HG03045 (cell line): Measurements from ENCODE around the gene PTPRN2.
"Not testable (repeated sequence)": the region's sequence is repeated elsewhere in the genome, so short reads cannot be mapped to it uniquely, and the experiment has no call there.

Source experiments
- ATAC-seq: cut with Tn5 transposase; IDR thresholded peaks from one replicate; pipeline ENCODE4 v1.9.1; 2021; ENCODE audit warnings: mild to moderate bottlenecking, moderate library complexity; ENCODE audit not compliant: unreplicated experiment

PTPRN2 gene

GRCh38 chr7:157568770-157569584 is 1018.6 kb downstream of the PTPRN2 start:
- peak; percentile 63 for ATAC-seq

GRCh38 chr7:157568106-157568769 is 1019.4 kb downstream of the PTPRN2 start:
- peak; percentile 13 for ATAC-seq

DNA sequence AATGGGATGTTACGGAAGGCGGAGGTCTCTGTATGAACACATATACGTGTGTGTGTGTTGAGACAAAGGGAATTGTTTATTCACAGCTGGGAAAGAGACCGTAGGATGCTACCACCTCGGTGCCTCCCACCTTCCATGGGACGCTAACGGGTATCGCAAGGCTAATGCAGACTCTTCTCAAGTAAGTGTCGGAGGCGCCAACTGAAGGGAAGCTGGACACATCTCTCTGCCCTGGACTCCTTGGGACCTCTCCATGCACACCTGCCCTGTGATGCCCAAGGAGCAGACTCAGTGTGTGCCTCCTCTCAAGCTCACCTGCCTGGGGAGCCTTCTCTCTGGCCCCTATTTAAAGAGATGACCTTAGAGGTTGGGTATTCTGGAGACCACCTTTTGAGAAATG is 1020.0 kb downstream of the PTPRN2 start:
- ATAC-seq = no peak

DNA sequence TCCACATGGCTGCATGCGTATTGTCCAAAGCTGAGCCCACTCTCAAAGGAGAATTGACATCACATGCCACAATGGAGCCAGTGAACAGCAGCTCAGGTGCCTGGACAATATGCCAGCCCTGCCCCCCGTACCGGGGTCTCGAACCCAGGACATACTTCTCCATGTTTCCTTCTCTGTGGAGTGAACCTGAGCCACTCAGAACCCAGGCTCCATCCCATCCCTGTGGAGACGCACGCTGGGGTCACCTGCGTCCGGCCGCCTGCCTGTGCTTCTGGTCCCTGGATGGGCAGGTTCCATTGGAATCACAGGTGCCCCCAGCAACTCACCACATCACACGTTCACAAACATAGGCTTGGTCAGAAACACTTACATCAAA is 1021.0 kb downstream of the PTPRN2 start:
- ATAC-seq = no peak

GRCh38 chr7:157565981-157566630 is 1021.5 kb downstream of the PTPRN2 start:
- no peak for ATAC-seq

DNA sequence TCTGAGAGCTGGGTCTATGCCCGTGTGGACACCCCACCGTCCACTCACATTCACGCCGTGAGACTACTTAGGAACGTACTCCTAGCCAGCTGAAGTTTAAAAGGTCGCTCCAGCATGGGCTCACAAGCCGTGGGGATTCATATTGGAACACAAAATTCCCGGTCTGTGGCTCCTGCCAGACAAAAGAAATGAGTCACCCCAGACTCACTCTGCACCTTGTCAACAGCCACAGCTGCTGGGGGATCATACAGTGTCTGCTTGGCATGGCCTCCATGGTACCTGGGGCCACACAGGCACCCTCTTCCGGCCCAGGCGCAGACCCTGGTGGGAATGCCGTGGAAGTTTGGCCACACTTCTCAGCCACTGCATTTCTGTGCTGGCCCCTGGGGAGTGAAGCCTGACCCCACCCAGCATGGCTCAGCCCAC is 1022.4 kb downstream of the PTPRN2 start:
- ATAC-seq = no peak

GRCh38 chr7:157564517-157565177 is 1023.0 kb downstream of the PTPRN2 start:
- ATAC-seq = no peak

DNA sequence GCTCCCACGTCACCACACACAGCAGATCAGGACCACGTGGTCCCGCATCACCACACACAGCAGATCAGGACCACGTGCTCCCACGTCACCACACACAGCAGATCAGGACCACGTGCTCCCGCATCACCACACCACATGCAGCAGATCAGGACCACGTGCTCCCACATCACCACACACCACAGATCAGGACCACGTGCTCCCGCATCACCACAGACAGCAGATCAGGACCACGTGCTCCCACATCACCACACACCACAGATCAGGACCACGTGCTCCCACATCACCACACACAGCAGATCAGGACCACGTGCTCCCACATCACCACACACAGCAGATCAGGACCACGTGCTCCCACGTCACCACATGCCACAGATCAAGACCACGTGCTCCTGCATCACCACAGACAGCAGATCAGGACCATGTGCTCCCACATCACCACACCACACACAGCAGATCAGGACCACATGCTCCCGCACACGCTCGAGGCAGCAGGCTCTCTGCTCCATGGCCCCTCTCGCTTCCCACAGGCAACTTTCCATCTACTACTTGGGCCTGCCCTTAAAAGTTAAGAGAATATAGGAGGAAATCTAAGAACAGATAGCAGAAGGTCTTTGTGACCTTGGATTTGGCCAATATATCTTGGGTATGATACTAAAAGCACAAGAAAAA is 1024.0 kb downstream of the PTPRN2 start:
- not testable (repeated sequence) for ATAC-seq

- ATAC-seq = not testable (repeated sequence)
Measured at GRCh38 chr7:157562522-157563398, 1024.9 kb downstream of the PTPRN2 start.

- no peak for ATAC-seq
Measured at GRCh38 chr7:157561816-157562410, 1025.7 kb downstream of the PTPRN2 start.

GRCh38 chr7:157561523-157561785 is 1026.2 kb downstream of the PTPRN2 start:
- ATAC-seq = no peak

DNA sequence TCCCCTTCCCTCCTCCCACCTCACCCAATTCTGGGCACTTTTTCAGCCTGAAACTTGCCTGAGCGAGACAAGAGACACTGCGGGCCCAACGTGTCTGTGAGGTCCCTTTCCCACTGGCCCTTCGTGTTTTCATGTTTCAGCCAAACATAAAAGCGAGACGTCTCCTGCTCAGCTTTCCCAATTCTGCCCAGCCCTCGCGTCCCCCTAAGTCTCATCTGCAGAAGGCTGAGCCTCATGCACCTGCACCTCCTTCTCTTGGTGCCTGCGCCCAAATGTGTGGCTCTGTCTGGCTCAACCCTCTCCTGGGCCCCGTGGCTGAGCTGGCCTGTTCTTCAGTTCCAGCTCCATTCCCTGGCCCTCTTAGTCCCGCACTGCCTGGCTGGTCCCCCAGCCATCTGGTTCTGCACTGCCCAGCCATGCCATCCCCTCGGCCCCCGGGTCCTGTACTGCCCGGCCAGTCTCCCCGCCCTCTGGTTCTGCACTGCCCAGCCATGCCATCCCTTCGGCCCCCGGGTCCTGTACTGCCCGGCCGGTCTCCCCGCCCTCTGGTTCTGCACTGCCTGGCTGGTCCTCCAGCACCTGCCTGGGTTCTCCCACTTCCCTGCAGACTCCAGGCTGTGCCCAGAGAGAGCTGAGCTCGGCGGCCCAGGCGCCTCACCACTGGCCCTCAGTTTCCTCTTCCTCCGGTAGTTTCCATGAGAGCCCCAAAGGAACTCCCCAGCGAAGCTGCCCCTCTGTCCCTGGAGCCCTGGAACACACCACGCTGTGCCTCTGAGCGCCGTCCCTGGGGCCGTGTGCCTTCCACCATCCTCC is 1026.7 kb downstream of the PTPRN2 start:
- no peak for ATAC-seq

GRCh38 chr7:157560258-157560654 is 1027.4 kb downstream of the PTPRN2 start:
- no peak for ATAC-seq

GRCh38 chr7:157559596-157560257 is 1027.9 kb downstream of the PTPRN2 start:
- no peak for ATAC-seq

GRCh38 chr7:157558875-157559595 is 1028.6 kb downstream of the PTPRN2 start:
- no peak for ATAC-seq

DNA sequence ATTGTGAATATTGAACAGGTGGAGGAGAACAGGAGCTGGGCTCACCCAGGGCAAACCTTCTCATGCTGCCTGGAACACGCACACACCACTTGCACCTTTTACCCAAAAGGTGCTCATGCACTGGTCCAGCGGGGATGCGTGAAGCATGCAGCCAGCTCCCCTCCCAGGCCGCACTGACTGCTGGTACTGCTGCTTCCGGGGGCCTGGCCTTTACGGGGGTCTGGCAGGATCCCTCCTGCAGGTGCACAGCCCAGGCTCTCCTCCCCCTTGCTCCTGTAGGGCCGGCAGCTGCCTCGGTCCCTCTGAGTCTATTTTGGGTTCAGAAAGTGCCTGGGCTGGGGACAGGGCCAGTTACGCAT is 1029.1 kb downstream of the PTPRN2 start:
- ATAC-seq = no peak

DNA sequence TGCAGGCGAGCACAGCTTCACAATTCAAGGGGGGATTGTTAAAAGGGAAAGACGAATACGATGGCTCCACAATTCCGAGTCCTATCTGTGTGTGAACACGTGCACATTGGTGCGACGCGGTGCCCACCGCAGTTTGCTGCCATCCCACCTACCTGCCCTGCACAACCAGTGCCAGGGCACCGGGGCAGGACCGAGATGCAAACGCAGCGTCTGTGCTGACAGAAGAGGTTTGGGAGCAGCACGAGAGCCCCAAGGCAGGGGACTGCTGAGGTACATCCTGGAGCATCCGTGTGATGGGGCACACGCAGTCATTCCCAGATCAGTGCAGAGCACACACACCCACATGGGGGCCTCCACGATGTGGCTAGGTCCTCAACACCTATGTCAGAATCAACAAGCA is 1029.6 kb downstream of the PTPRN2 start:
- ATAC-seq = no peak

- no peak for ATAC-seq
Measured at GRCh38 chr7:157557263-157557662, 1030.4 kb downstream of the PTPRN2 start.
